ACC112 (cell line): ENCODE measurements around the gene TEKT1.
A peak's percentile ranks its signal among the peaks of the same experiment; 100 is the strongest.
"Not testable (repeated sequence)": the region's sequence is repeated elsewhere in the genome, so short reads cannot be mapped to it uniquely, and the experiment has no call there.

Experiments used
- H2AFZ ChIP-seq: fragments of 200-600 bp; sonication (generic); one replicate; pipeline ENCODE4 v1.6.0; 2017; ENCODE audit warnings: antibody characterized with exemption, low read length; ENCODE audit not compliant: unreplicated experiment
- H3K27ac ChIP-seq: fragments of 200-600 bp; sonication (generic); 2 replicates; pipeline ENCODE4 v1.5.1; 2014; ENCODE audit warnings: low read depth, mild to moderate bottlenecking, antibody characterized with exemption, low read length, moderate library complexity
- H3K27me3 ChIP-seq: fragments of 200-600 bp; sonication (generic); 2 replicates; pipeline ENCODE4 v1.6.1; 2014; ENCODE audit warnings: mild to moderate bottlenecking, antibody characterized with exemption, low read length, moderate library complexity, mixed read lengths; ENCODE audit not compliant: insufficient read depth
- H3K36me3 ChIP-seq: fragments of 200-600 bp; sonication (generic); 2 replicates; pipeline ENCODE4 v1.6.1; 2016; ENCODE audit warnings: mild to moderate bottlenecking, antibody characterized with exemption, low read length, moderate library complexity, mixed read lengths; ENCODE audit not compliant: insufficient read depth
- H3K4me1 ChIP-seq: fragments of 200-600 bp; sonication (generic); one replicate; pipeline ENCODE4 v1.6.1; 2016; ENCODE audit warnings: low read length, mixed read lengths; ENCODE audit not compliant: insufficient read depth, unreplicated experiment, control insufficient read depth
- H3K4me3 ChIP-seq: fragments of 200-600 bp; sonication (generic); 2 replicates; pipeline ENCODE4 v1.5.1; 2014; ENCODE audit warnings: mild to moderate bottlenecking, low read depth, low read length
- H3K79me2 ChIP-seq: fragments of 200-600 bp; sonication (generic); one replicate; pipeline ENCODE4 v1.6.0; 2016; ENCODE audit warnings: low read length; ENCODE audit not compliant: control insufficient read depth, unreplicated experiment, insufficient read depth

TEKT1 gene

GRCh38 chr17:6856051-6856450 lies 24.5 kb upstream of the TEKT1 start:
- no peaks in the 10 kb centered on the region for H3K4me1 ChIP-seq
- H2AFZ ChIP-seq = no peak overlapping the region
- H3K27ac ChIP-seq = no peak overlapping the region
- no peaks in the 10 kb centered on the region for H3K36me3 ChIP-seq
- H3K4me3 ChIP-seq = no peak overlapping the region
- H3K27me3 ChIP-seq = peaks cover 53% of the 10 kb centered on the region
- H3K79me2 ChIP-seq = no peaks in the 10 kb centered on the region

GRCh38 chr17:6853764-6854442 lies 22.4 kb upstream of the TEKT1 start:
- peak overlapping the region; percentile 32 for H2AFZ ChIP-seq
- H3K27ac ChIP-seq = no peak overlapping the region
- no peaks in the 10 kb centered on the region for H3K79me2 ChIP-seq
- H3K4me3 ChIP-seq = no peak overlapping the region
- H3K27me3 ChIP-seq = peaks cover 49% of the 10 kb centered on the region
- H3K4me1 ChIP-seq = no peaks in the 10 kb centered on the region
- no peaks in the 10 kb centered on the region for H3K36me3 ChIP-seq

GRCh38 chr17:6848545-6849179 lies 17.1 kb upstream of the TEKT1 start:
- H2AFZ ChIP-seq, H3K27ac ChIP-seq: not testable (repeated sequence)

GRCh38 chr17:6846138-6846537 lies 14.6 kb upstream of the TEKT1 start:
- H3K27ac ChIP-seq, H3K4me1 ChIP-seq, H2AFZ ChIP-seq, H3K4me3 ChIP-seq, H3K36me3 ChIP-seq, H3K79me2 ChIP-seq: not testable (repeated sequence)
- H3K27me3 ChIP-seq = peaks cover 36% of the 10 kb centered on the region

More at GRCh38 chr17:6848545-6849179, 17.1 kb upstream of the TEKT1 start:
- H3K36me3 ChIP-seq, H3K4me1 ChIP-seq, H3K4me3 ChIP-seq, H3K79me2 ChIP-seq: not testable (repeated sequence)
- H3K27me3 ChIP-seq = peaks cover 36% of the 10 kb centered on the region

GRCh38 chr17:6844406-6844805 lies 12.9 kb upstream of the TEKT1 start:
- H3K36me3 ChIP-seq, H3K27ac ChIP-seq, H3K79me2 ChIP-seq, H3K4me3 ChIP-seq, H2AFZ ChIP-seq, H3K4me1 ChIP-seq: not testable (repeated sequence)
- peaks cover 28% of the 10 kb centered on the region for H3K27me3 ChIP-seq

GRCh38 chr17:6843241-6843880 lies 11.8 kb upstream of the TEKT1 start:
- H3K27ac ChIP-seq = no peak overlapping the region
- H3K27me3 ChIP-seq = peaks cover 35% of the 10 kb centered on the region
- H3K4me3 ChIP-seq = peak overlapping the region; percentile 28
- no peaks in the 10 kb centered on the region for H3K36me3 ChIP-seq
- no peaks in the 10 kb centered on the region for H3K4me1 ChIP-seq
- no peaks in the 10 kb centered on the region for H3K79me2 ChIP-seq
- H2AFZ ChIP-seq = no peak overlapping the region

DNA sequence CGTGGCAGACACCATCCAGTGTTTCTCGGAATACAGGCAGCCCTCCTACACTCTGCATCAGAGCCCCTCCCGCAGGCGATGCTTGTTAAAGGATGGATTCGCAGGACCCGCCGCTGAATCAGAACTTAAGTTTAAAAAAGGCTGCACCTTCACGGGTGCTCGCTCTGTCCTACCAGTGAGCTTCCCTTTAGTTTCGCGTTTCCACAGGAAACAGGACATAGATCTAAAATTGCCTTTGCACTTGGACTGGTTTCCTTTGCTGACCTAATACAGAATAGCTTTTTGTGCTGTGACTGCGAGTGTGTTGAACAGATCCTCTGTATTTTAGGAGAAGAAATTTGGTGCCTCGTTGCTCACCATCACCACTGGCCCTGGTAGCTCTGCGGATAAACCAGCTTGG lies 10.2 kb upstream of the TEKT1 start:
- not testable (repeated sequence) for H2AFZ ChIP-seq, H3K4me1 ChIP-seq, H3K4me3 ChIP-seq, H3K79me2 ChIP-seq, H3K27ac ChIP-seq, H3K36me3 ChIP-seq
- H3K27me3 ChIP-seq = peaks cover 49% of the 10 kb centered on the region

DNA sequence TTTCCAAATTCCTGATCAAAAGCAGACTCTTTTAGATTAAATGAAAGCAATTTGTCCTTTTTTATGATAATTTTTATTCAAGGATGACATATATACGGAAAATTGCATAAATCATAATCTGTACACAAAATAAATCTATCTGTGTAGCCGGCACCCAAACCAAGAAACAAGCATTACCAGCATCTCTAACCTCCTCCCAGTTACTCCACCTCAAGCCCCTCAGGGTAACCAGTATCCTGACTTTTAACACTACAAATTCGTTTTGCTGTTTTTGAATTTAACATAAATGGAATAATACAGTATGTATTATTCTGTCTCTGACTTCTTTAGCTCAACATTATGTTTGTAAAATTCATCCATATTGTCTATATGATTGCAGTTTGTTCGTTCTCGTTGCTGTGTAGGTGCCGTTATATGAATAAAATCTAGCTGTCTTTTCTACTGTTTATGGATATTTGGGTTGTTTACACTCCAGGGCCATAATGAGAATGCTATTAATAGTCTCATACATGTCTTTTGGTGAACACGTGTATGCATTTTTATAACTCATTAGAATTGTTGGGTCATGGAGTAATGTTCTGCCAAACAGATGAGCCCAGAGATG lies 1.0 kb downstream of the TEKT1 start:
- Histone ChIP-seq H3K79me2 (no peaks in the 10 kb centered on the region), H3K4me3 (no peak overlapping the region), H3K36me3 (no peaks in the 10 kb centered on the region), H3K27ac (no peak overlapping the region), H3K4me1 (no peaks in the 10 kb centered on the region), H2AFZ (no peak overlapping the region), H3K27me3 (peaks cover 69% of the 10 kb centered on the region)

DNA sequence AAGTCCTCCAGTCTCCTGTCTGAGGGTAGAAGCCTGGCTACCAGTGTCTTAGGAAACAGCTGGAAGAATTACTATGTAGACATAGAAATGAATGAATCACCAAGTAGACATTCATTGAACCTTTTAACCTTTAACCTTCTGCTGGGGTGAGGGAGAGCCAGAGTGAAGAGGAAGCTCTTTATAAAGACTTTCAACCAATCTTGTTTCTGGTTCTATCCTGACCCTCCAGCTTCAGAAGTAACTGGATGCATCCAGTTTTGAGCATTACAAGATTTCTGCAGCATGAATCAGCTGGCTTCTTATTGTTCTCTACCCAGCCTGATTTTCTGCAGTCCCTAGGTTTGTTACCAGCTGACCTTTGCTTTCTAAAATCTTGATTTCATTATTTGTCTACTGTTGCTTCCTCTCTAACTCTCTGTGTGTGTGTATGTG lies 8.5 kb downstream of the TEKT1 start:
- no peaks in the 10 kb centered on the region for H3K79me2 ChIP-seq

GRCh38 chr17:6818938-6819337 lies 12.6 kb downstream of the TEKT1 start:
- Histone ChIP-seq H2AFZ (no peak overlapping the region), H3K36me3 (no peaks in the 10 kb centered on the region), H3K79me2 (no peaks in the 10 kb centered on the region), H3K27ac (no peak overlapping the region), H3K4me1 (peaks cover 13% of the 10 kb centered on the region), H3K4me3 (no peak overlapping the region), H3K27me3 (peaks cover 26% of the 10 kb centered on the region; the same call in 1 of the 2 replicates)

More for the DNA sequence above, 8.5 kb downstream of the TEKT1 start:
- Histone ChIP-seq H3K36me3 (no peaks in the 10 kb centered on the region), H3K4me3 (0 out of 2 replicates have a peak overlapping the region, but pooled peaks have one; percentile 9), H3K27me3 (peaks cover 18% of the 10 kb centered on the region; the same call in 1 of the 2 replicates), H3K27ac (peak overlapping the region; percentile 53), H3K4me1 (peaks cover 13% of the 10 kb centered on the region), H2AFZ (no peak overlapping the region)
